SH-SY5Y (cell line): ENCODE measurements around the gene ADGRG3.

ENCODE experiments used
- GATA2 ChIP-seq: IDR thresholded peaks from 2 replicates; pipeline ENCODE4 v1.6.1; 2011; ENCODE audit warnings: mild to moderate bottlenecking, low read depth, low read length
- GATA3 ChIP-seq: IDR thresholded peaks from 2 replicates; pipeline ENCODE4 v1.6.1; 2011; ENCODE audit warnings: low read depth, mild to moderate bottlenecking, low read length, moderate library complexity

GRCh38 chr16:57727610-57728009 lies 59.5 kb downstream of the ADGRG3 start:
- TF ChIP-seq GATA3 (no peak), GATA2 (no peak)
